Neuron (in vitro differentiated cells): ENCODE measurements around the gene CLN5.

Source experiments
- H2AFZ ChIP-seq: one replicate; pipeline ENCODE4 v1.6.1; 2013; ENCODE audit warnings: low read depth, mild to moderate bottlenecking, inconsistent platforms, low read length, moderate library complexity
- H3K27me3 ChIP-seq: one replicate; pipeline ENCODE4 v1.6.1; 2013; ENCODE audit warnings: low read length; ENCODE audit not compliant: insufficient read depth
- H3K36me3 ChIP-seq: one replicate; pipeline ENCODE4 v1.6.1; 2013; ENCODE audit warnings: low read length; ENCODE audit not compliant: insufficient read depth
- H3K4me1 ChIP-seq: one replicate; pipeline ENCODE4 v1.6.1; 2013; ENCODE audit warnings: low read length; ENCODE audit not compliant: insufficient read depth
- H3K4me3 ChIP-seq: 2 replicates; pipeline ENCODE4 v1.5.1; 2013; ENCODE audit warnings: mild to moderate bottlenecking, low read length, moderate library complexity
- H3K9me3 ChIP-seq: one replicate; pipeline ENCODE4 v1.6.1; 2013; ENCODE audit warnings: low read length

CLN5 gene

GRCh38 chr13:77013853-77014542, 22.1 kb downstream of the CLN5 start:
- H3K9me3 ChIP-seq, result peaks cover 3% of the 10 kb centered on the region
- H3K27me3 ChIP-seq, result no peaks in the 10 kb centered on the region
- H3K4me3 ChIP-seq, result no peak overlapping the region
- no peaks in the 10 kb centered on the region for H3K4me1 ChIP-seq
- no peak overlapping the region for H2AFZ ChIP-seq
- peaks cover 81% of the 10 kb centered on the region for H3K36me3 ChIP-seq

GRCh38 chr13:77014906-77015685, 23.2 kb downstream of the CLN5 start:
- no peak overlapping the region for H2AFZ ChIP-seq
- H3K4me1 ChIP-seq, result no peaks in the 10 kb centered on the region
- no peaks in the 10 kb centered on the region for H3K27me3 ChIP-seq
- peaks cover 3% of the 10 kb centered on the region for H3K9me3 ChIP-seq
- H3K4me3 ChIP-seq, result no peak overlapping the region
- H3K36me3 ChIP-seq, result peaks cover 77% of the 10 kb centered on the region

GRCh38 chr13:77016251-77016812, 24.5 kb downstream of the CLN5 start:
- peaks cover 73% of the 10 kb centered on the region for H3K36me3 ChIP-seq

GRCh38 chr13:77016888-77017623, 25.2 kb downstream of the CLN5 start:
- Histone ChIP-seq H2AFZ (no peak overlapping the region), H3K9me3 (peaks cover 3% of the 10 kb centered on the region), H3K4me1 (no peaks in the 10 kb centered on the region), H3K27me3 (no peaks in the 10 kb centered on the region), H3K36me3 (peaks cover 71% of the 10 kb centered on the region), H3K4me3 (no peak overlapping the region)

More at GRCh38 chr13:77016251-77016812, 24.5 kb downstream of the CLN5 start:
- Histone ChIP-seq H2AFZ (no peak overlapping the region), H3K4me1 (no peaks in the 10 kb centered on the region), H3K9me3 (peaks cover 3% of the 10 kb centered on the region), H3K4me3 (no peak overlapping the region), H3K27me3 (no peaks in the 10 kb centered on the region)

GRCh38 chr13:77019756-77020155, 27.9 kb downstream of the CLN5 start:
- no peaks in the 10 kb centered on the region for H3K27me3 ChIP-seq
- H2AFZ ChIP-seq, result no peak overlapping the region
- no peaks in the 10 kb centered on the region for H3K9me3 ChIP-seq
- peaks cover 13% of the 10 kb centered on the region for H3K4me1 ChIP-seq
- H3K36me3 ChIP-seq, result peaks cover 51% of the 10 kb centered on the region
- no peak overlapping the region for H3K4me3 ChIP-seq

GRCh38 chr13:77022341-77022740, 30.5 kb downstream of the CLN5 start:
- H3K4me3 ChIP-seq, result no peak overlapping the region
- H3K27me3 ChIP-seq, result no peaks in the 10 kb centered on the region
- H3K9me3 ChIP-seq, result no peaks in the 10 kb centered on the region
- H3K36me3 ChIP-seq, result peaks cover 25% of the 10 kb centered on the region
- H2AFZ ChIP-seq, result no peak overlapping the region
- peaks cover 23% of the 10 kb centered on the region for H3K4me1 ChIP-seq

- Histone ChIP-seq H2AFZ (peak overlapping the region; percentile 78), H3K4me3 (peak overlapping the region; percentile 69), H3K4me1 (peaks cover 34% of the 10 kb centered on the region), H3K36me3 (peaks cover 8% of the 10 kb centered on the region), H3K9me3 (no peaks in the 10 kb centered on the region), H3K27me3 (no peaks in the 10 kb centered on the region)
Measured at GRCh38 chr13:77026255-77026860, 34.5 kb downstream of the CLN5 start.

- H3K4me3 ChIP-seq, result peak within 1 kb of the TSS; percentile 69
- H3K4me1 ChIP-seq, result peaks cover 34% of the 10 kb centered on the region
- peak within 1 kb of the TSS; percentile 80 for H2AFZ ChIP-seq
- H3K36me3 ChIP-seq, result peaks cover 3% of the 10 kb centered on the region
- no peaks in the 10 kb centered on the region for H3K9me3 ChIP-seq
- H3K27me3 ChIP-seq, result no peaks in the 10 kb centered on the region
Measured at GRCh38 chr13:77026861-77027621, 35.2 kb downstream of the CLN5 start, which contains the start of gene FBXL3. Gene FBXL3 (minus strand): TSS chr13:77027159. CDS start chr13:77021860, 5,299 bp downstream.

GRCh38 chr13:77028202-77028601, 36.3 kb downstream of the CLN5 start:
- Histone ChIP-seq H3K27me3 (no peaks in the 10 kb centered on the region), H3K4me3 (peak overlapping the region; percentile 69), H3K36me3 (peaks cover 3% of the 10 kb centered on the region), H3K9me3 (no peaks in the 10 kb centered on the region), H2AFZ (peak overlapping the region; percentile 80), H3K4me1 (peaks cover 34% of the 10 kb centered on the region)

- no peak overlapping the region for H3K4me3 ChIP-seq
- H3K27me3 ChIP-seq, result no peaks in the 10 kb centered on the region
- peaks cover 24% of the 10 kb centered on the region for H3K4me1 ChIP-seq
- no peaks in the 10 kb centered on the region for H3K9me3 ChIP-seq
- H2AFZ ChIP-seq, result no peak overlapping the region
- H3K36me3 ChIP-seq, result no peaks in the 10 kb centered on the region
Measured at GRCh38 chr13:77029436-77029835, 37.6 kb downstream of the CLN5 start.

- Histone ChIP-seq H3K27me3 (no peaks in the 10 kb centered on the region), H3K9me3 (no peaks in the 10 kb centered on the region), H3K36me3 (no peaks in the 10 kb centered on the region), H2AFZ (no peak overlapping the region), H3K4me1 (peaks cover 11% of the 10 kb centered on the region), H3K4me3 (no peak overlapping the region)
Measured at GRCh38 chr13:77031656-77032243, 39.9 kb downstream of the CLN5 start.
